Inferior parietal cortex (tissue), 1 donor: ENCODE data around the gene PARP15.
"Not testable (repeated sequence)": the region's sequence is repeated elsewhere in the genome, so short reads cannot be mapped to it uniquely, and the experiment has no call there.

Experiments used
- DNase-seq: peaks from one replicate; pipeline ENCODE4 v3.0.0-alpha.2; 2016; ENCODE audit errors: extremely low spot score

PARP15 gene

DNA sequence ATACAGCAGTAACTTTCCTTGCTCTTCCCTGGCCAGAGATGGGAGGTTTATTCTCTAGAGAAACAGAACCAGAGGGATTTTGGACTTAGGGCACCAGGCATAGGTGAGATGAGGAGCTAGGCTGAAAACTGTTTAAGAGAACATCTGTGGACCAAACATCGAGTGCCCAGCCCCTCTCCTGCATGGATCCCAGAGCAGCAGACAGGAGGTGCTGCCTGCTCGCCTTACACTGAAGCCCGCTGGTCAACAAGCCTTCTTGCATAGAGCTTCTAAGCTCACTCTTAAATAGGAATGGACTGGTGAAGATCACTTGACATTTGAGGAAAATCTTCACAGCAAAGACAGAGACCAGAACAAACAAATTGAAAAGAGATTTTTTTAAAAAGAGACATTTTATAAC is 41.2 kb downstream of the PARP15 start:
- no peak for DNase-seq

DNA sequence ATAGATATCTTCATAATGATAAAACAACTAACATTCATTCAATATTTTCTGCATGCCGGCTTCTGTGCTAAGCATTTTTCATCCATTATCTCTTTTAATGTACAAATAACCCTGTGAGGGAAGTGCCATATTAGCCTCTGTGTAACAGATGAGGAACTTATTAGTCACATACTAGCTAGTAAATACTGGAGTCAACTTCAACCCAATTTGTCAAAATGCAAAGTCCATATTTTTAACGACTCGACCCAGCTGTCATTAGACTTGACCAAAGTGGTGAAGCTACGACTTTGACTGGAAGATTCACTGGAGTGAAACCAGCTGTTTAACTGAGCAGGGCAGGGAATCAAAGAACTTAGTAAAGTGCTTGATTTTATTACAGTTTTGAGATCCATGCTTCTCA is 41.6 kb downstream of the PARP15 start:
- no peak for DNase-seq

DNA sequence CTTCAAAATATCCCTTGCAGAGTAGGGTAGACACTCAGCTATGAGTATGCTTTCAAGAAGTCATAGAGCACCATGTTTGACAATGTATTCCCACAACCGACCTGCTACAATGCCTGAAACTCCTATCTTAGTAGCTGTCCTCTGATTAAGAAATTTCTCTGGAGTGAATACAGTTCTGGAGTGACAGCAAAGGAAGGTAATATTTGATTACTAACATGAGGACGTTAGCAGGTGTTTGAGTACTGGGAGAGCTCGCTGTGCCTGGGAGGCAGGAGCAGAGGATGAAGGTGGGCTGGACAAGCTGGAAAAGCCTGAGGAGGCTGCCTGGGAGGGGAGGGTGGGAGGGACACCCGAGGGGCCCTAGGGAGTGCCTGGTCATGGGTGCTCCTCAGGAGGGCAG is 42.9 kb downstream of the PARP15 start:
- no peak for DNase-seq

DNA sequence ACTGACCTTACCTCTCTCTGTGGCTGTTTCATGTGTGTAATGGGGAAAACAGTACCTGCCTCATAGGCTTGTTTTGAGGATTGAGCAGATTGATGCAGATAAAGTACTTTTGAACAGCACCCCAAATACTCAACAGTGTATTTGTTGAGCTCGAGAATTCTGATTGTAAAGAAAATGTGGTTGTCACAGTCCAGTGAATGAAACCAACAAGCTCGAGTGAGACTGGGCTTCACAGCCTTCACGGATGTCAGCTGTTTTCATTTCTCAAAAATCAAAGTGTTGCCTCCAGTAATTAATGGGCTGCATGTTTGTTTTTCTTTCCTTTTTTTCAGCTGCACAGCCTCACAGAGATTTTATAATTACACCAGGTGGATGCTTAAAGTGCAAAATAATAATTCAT is 43.7 kb downstream of the PARP15 start:
- no peak for DNase-seq

DNA sequence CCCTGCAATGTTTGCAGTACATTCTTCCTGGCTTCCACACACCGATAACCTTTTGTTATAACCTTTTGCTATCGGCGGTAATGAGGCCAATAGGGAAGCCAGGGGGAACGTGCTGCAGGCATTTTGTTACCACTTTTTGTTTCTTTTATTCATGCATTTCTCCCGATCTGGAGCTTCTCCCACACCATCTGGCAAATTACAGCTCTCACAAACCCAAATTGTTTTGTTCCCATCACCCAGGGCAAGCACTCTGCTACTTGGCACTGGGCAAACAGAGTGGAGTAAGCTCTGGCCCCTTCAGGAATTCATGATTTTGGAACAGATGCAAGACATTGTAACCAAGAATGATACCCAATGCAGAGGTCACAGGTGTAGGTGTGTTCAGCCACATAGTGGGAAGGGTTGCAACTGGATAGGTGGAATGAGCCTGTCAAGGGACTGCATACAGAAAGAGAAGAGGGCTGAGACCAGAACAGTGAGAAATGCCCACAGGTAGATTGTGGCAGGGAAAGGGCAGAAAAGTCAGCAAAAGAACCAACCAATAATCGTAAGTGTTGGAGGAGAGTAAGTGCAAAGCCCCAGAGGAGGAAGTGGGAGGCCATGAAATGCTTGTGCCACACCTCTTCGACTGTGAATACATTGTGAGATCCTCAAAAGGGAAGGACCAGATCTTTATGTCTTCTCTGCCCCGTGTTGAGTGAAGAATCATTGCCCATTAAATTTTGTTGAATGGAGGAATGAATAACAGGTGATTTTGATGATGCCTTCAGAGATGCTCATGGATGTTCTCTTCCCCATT is 45.8 kb downstream of the PARP15 start:
- DNase-seq, result no peak

DNA sequence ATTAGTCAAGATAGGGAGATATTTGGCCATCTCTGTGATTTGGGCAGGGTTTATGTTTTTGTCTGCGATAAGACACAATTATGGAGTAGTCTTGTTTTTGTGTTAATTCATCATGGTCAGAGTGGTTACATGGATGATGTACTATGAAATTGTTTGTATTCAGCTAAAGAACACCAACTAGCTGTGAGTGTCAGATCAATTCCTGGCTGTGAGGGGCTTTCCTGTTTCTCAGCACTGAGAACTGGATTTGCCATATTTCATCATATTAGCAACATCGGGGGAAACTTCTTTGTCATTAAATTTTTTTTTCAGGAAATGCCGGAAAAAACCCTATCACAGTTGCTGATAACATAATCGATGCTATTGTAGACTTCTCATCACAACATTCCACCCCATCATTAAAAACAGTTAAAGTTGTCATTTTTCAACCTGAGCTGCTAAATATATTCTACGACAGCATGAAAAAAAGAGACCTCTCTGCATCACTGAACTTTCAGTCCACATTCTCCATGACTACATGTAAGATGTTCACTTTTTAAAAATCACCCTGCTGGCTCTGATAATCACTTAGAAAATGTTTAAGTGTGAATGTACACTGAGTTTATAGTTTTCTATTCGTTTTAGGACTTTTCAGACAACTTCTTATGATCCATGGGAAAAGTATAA is 49.2 kb downstream of the PARP15 start:
- DNase-seq, result no peak

DNA sequence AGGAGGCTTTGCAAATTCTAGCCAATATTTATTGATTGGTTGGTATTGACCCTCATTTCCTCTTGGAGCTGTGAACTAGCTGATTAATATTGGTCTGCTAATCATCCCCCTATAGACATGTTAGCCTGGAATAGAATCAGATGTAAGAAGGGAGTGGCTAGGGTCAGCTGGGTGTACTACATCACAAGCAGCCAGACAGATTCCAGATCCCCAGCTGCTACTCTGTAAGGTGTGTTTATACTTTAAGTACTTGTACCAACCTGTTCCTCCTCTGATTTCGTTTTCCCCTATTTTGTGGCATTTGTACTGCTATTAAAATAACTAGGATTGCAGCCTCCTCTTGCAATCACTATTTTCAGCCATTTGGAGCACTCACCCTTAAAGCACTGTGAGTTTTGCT is 49.9 kb downstream of the PARP15 start:
- no peak for DNase-seq

DNA sequence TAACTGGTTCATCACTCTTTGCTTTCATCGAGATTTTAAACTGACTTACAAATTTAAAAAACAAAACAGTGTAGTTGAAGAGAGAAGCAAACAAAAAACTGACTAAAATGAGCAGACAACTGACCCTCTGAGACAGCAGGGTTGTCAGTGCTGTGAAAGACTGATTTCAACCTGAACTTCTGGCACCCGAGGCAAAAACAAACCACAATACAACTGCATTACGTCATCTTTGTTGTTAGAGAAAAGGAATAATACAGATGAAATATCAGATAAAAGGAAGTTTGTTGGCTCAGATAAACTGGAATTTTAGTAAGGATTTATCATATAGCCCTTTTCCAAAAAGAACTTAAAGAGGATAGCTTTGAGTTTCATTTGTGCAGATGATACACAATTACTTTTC is 51.1 kb downstream of the PARP15 start:
- no peak for DNase-seq

DNA sequence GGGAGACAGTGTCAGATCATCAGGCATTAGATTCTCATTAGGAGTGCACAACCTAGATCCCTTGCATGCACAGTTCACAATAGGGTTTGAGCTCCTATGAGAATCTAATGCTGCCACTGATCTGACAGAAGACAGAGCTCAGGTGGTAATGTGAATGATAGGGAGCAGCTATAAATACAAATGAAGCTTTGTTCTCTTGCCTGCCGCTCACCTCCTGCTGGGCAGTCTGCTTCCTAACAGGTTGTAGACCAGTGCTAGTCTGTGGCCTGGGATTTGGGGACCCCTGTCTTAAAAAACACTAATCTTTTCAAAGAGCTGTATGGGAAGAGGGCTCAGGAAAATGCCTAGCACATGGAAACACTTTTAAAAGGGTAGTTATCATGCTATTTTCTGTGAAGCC is 52.3 kb downstream of the PARP15 start:
- no peak for DNase-seq

DNA sequence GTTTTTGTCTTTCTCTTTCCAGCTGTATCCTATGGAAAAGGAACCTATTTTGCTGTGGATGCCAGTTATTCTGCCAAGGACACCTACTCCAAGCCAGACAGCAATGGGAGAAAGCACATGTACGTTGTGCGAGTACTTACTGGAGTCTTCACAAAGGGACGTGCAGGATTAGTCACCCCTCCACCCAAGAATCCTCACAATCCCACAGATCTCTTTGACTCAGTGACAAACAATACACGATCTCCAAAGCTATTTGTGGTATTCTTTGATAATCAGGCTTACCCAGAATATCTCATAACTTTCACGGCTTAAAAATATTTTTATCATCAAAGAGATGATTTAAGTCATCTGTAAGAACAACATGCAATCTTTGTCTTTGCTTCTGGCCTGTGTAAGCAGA is 58.3 kb downstream of the PARP15 start:
- DNase-seq, result peak; percentile 13

DNA sequence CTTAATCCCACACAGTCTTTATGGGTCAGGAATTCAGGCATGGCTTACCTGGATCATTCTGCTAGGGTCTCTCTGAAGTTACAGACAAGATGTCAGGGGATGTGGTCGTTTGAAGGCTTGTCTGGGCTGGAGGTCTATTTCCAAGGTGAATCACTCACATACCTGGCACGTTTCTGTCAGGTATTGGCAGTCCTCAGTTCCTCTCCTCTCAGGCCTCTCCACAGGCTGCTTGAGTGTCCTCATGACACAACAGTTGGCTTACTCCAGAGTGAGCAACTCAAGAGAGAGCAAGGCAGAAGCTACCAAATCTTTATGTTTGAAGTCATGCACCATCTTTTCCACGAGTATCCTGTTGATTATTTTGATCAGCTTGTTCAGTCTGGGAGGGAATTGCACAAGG is 59.2 kb downstream of the PARP15 start:
- no peak for DNase-seq

DNA sequence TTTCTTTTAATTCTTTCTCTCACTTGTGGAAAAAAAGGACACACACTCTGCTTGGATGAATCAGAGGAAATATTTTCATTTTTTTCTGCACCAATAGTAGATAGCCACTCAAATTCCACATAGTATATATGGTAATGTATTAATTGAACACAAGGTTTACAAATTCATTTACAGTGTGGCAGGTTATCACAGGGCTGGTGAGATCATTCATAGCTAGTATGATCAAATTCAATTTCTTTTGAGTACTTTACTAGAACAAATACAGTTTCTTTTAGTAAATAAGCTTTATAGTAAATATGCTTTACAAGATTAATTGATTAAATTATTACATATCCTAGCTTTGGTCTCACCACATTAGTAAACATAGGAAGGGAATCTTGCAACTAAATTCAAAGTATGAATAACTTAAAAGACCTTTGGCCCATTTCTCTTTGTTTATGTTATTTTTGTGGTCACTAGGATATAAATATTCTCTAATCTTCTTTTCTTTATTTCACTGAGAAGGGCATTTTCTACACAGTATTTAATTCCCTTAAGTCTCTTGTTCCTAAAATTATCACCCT is 63.1 kb downstream of the PARP15 start:
- no peak for DNase-seq

DNA sequence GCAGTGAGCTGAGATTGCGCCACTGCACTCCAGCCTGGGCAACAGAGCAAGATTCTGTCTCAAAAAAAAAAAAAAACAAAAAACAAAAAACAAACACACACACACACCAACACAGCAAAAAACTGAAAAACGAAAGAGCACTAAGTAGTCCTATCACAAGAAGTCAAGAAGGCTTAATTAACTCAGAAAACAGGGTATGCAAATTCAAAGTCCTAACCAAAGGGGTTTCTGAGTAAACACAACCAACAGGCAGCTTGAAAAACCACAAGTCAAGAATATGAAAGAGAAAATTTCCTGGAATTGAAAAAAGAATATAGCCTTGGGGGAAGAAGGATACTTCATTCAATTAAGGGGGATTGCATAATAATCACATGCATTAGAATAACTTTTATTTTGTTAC is 65.5 kb downstream of the PARP15 start:
- DNase-seq, result no peak

DNA sequence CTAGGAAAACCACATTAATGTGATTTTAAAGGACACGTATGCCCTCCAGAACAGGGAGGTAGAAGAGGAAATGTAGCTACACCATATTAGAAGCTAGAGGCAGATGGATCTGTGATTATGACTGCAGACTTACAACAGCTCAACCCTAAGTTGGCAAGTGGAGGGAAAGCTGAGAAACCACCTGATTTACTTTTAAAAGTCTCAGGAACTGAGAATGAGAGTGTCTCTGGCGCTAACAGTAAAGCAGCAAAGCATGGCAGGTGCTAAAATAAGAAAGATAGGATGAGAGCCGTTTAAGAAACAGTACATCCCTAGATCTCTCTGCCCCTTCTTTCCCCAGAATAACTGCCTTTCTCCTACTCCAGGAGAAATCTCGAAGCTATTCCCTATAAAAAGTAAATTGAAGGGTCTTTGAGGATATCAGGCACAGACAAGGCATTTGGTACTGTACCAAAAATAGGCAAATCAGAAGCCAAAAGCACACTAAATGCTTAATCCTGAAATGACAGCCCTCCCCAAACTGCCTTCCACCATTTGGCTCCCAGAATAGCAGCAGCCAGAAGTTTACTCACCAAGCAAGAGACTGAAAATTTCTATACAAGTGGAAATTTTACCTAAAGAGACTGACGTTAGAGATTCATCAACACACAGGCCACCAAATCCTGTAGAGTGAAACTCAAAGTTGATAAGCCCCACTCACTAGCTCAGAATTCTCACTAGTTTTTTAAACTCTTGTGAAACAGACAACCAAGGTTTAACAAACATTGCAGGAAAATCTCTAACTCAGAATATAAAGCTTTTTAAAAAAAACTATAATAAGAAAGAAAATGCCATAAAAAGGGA is 68.9 kb downstream of the PARP15 start:
- no peak for DNase-seq

DNA sequence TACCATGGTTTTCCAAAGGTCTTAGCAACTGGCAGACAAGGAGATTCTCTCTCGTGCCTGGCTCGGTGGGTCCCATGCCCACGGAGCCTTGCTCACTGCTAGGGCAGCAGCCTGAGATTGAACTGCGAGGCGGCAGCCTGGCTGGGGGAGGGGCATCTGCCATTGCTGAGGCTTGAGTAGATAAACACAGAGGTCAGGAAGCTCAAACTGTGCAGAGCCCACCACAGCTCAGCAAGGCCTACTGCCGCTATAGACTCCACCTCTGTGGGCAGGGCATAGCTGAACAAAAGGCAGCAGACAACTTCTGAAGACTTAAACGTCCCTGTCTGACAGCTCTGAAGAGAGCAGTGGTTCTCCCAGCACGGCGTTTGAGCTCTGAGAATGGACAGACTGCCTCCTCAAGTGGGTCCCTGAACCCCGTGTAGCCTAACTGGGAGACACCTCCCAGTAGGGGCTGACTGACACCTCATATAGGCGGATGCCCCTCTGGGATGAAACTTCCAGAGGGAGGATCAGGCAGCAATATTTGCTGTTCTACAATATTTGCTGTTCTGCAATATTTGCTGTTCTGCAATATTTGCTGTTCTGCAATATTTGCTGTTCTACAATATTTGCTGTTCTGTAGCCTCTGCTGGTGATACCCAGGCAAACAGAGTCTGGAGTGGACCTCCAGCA is 73.9 kb downstream of the PARP15 start:
- DNase-seq, result not testable (repeated sequence)

DNA sequence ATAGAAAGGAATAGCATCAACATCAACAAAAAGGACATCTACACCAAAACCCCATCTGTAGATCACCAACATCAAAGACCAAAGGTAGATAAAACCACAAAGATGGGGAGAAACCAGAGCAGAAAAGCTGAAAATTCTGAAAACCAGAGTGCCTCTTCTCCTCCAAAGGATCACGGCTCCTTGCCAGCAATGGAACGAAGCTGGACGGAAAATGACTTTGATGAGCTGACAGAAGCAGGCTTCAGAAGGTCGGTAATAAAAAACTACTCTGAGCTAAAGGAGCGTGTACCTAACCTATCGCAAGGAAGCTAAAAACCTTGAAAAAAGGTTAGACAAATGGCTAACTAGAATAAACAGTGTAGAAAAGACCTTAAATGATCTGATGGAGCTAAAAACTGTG is 74.5 kb downstream of the PARP15 start:
- DNase-seq, result not testable (repeated sequence)

DNA sequence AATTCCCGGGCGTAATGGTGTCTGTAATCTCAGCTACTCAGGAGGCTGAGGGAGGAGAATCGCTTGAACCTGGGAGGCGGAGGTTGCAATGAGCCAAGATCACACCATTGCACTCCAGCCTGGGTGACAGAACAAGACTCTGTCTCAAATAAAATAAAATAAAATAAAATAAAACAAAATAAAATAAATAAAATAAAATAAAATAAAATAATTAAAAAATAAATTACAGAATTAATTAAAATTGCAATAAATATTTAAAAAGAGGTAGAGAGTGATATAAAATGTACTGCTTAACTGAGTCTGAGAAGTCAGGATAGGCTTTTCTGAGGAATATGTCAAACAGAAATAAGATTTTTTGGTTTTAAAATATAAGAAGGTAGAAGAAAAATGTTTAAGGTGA is 80.9 kb downstream of the PARP15 start:
- DNase-seq, result not testable (repeated sequence)

DNA sequence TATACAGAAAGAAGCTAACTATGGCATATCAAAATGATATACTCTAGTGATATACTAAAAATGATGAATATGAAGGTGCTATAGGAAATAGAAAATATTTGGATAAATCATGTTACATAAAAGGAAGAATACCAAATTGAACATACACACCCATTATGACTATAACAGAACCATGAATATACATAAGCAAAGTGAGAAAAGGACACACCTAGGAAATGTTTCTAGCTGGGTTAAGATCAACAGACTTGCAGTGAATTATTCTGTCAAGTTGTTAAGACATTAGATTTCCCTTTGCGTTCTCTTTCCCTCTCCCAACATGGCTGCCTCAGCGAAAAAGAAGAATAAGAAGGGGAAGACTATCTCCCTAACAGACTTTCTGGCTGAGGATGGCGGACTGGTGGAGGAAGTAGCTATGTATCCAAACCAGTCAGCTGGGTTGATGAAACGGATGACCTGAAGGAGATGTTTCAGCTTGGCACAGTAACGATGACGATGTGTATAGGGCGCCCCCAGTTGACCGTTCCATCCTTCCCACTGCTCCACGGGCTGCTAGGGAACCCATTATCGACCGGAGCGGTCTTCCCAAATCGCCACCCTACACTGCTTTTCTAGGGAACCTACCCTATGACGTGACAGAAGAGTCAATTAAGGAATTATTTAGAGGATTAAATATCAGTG is 83.0 kb downstream of the PARP15 start:
- no peak for DNase-seq

DNA sequence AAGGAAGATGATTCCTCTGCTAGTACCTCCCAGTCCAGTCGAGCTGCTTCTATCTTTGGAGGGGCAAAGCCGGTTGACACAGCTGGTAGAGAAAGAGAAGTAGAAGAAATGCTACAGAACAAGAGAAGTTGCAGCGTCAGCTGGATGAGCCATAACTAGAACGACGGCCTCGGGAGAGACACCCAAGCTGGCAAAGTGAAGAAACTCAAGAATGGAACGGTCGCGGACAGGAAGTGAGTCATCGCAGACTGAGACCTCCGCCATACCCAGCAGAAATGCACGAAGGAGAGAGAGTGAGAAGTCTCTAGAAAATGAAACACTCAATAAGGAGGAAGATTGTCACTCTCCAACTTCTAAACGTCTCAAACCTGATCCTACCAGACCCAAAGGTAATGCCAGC is 84.2 kb downstream of the PARP15 start:
- DNase-seq, result no peak

DNA sequence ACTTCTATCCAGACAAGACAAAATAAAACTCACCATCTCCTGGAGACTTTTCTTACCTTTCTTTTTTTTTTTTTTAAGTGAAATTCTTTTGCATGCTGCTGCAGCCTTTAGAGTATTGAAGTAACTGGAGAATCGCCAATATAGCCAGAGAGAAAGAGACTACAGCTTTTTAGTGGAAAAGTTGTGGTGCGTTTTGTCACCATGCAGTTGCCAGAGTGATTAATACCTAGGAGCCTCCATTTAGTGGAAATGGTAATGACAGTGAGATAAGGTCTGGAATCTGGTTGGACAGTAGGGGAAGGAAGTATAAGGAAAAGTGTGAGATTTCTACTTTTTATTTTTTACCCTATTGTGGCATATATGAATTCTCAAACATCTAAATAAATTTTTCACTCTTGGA is 85.1 kb downstream of the PARP15 start:
- no peak for DNase-seq

DNA sequence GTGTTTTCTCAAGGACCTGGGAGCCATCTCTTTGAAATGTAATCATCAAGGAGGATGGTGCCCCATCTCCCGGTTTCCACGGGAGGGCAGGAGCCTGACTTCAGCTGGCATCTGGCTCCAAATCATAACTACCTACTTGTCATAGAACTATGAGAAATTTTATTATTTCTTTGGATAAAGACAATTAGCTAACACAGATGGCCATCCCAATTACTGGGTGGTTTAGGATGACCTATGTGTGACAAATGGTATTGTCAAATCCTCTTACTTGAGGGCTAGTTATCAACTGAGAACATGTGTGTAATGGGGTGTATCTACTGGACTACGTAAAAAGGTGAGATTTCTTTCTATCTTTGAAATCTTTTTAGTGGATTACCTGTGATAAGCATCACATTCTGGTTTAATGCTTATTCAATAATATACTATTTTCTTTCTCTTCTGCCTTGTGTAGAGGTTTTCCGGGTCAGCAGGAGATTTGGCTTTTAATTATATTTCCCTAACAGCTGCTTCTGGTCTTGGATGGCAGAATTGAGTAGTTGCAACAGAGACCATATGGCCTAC is 87.9 kb downstream of the PARP15 start:
- no peak for DNase-seq
